Cardiac septum (tissue), 1 donor: ENCODE data around the gene OR10D3. TPM values are rescaled to one million over a fixed set of nuclear protein-coding genes. Genes with fewer than 3 reads are reported as not detected.

Experiments used
- DNase-seq: peaks from one replicate; pipeline ENCODE4 v3.0.0-alpha.2; 2020; ENCODE audit warnings: low spot score
- intact Hi-C: fragments of 100-400 bp; cut with DNase I; formaldehyde crosslinking; loops from one replicate; pipeline ENCODE4 v1.14.0; 2022
- total RNA-seq: library from RNA; stranded (reverse); fragmentation: NEBNext Ultra II Directional; extraction: Animal tissue kit (Norgen Biotek cat#: 25700); gene quantifications from one replicate; pipeline ENCODE4 v1.2.1, GENCODE V29; 2021
- donor health status: DM: no; HTN: no; CAD: no.

Gene OR10D3
- total RNA-seq, 1 donor from 2014 or later = not detected

- DNase-seq = no peak
- intact Hi-C loops = no loop called here
These were observed 50.2 kb downstream of the OR10D3 start for GRCh38 chr11:124233376-124233775.

Other genes with a start within 250 kb of the OR10D3 start
- not detected for gene OR4D5, start 243.7 kb upstream of the OR10D3 start, total RNA-seq
- not detected for gene OR6T1, start 239.5 kb upstream of the OR10D3 start, total RNA-seq
- gene OR10S1, start 205.6 kb upstream of the OR10D3 start, total RNA-seq = not detected
- not detected for gene OR10G6, start 188.2 kb upstream of the OR10D3 start, total RNA-seq
- gene OR10G4, start 170.3 kb upstream of the OR10D3 start, total RNA-seq = not detected
- gene OR10G9, start 160.3 kb upstream of the OR10D3 start, total RNA-seq = not detected
- not detected for gene OR10G8, start 156.5 kb upstream of the OR10D3 start, total RNA-seq
- gene OR10G7, start 142.0 kb upstream of the OR10D3 start, total RNA-seq = not detected
- gene VWA5A, start 67.9 kb upstream of the OR10D3 start, total RNA-seq = 4.3 TPM
- gene OR8G1, start 57.8 kb downstream of the OR10D3 start, total RNA-seq = not detected
- not detected for gene OR8G5, start 73.0 kb downstream of the OR10D3 start, total RNA-seq
- not detected for gene OR8D1, start 130.6 kb downstream of the OR10D3 start, total RNA-seq
- gene OR8D2, start 136.9 kb downstream of the OR10D3 start, total RNA-seq = not detected
- gene OR8B2, start 201.2 kb downstream of the OR10D3 start, total RNA-seq = not detected
- gene OR8B3, start 215.7 kb downstream of the OR10D3 start, total RNA-seq = not detected
- gene OR8B4, start 241.5 kb downstream of the OR10D3 start, total RNA-seq = not detected